GM12801 (cell line): ENCODE measurements around the gene NLRP6.

Experiments
- CTCF ChIP-seq: IDR thresholded peaks from one replicate; pipeline ENCODE4 v1.5.1; 2011; ENCODE audit warnings: control low read depth; ENCODE audit not compliant: insufficient read length; ENCODE audit errors: extremely low read depth

NLRP6 gene

GRCh38 chr11:279966-280705, 1.9 kb downstream of the NLRP6 start:
- no peak for TF ChIP-seq CTCF

- TF ChIP-seq CTCF = no peak
Measured at GRCh38 chr11:280706-281485, 2.7 kb downstream of the NLRP6 start.

- TF ChIP-seq CTCF = no peak
Measured at GRCh38 chr11:281486-282161, 3.4 kb downstream of the NLRP6 start.

- no peak for TF ChIP-seq CTCF
Measured at GRCh38 chr11:282171-282570, 4.0 kb downstream of the NLRP6 start.

GRCh38 chr11:282630-283360, 4.6 kb downstream of the NLRP6 start:
- no peak for TF ChIP-seq CTCF

- no peak for TF ChIP-seq CTCF
Measured at GRCh38 chr11:283405-284104, 5.3 kb downstream of the NLRP6 start.
